Activated CD8-positive, alpha-beta memory T cell treated with anti-CD3 and anti-CD28 coated beads for 1 hour (primary cell): ENCODE data around the gene SPSB3.

Experiments used
- DNase-seq, 2 donors: peaks; one replicate each; pipeline ENCODE4 v3.0.0-alpha.2; 2020; ENCODE audit warnings: low read depth in 1 of 2; ENCODE audit errors: extremely low read depth in 1 of 2

The SPSB3 gene

GRCh38 chr16:1790261-1790610, 7.9 kb upstream of the SPSB3 start:
- no peak for DNase-seq

GRCh38 chr16:1789643-1790045, 7.3 kb upstream of the SPSB3 start:
- DNase-seq: no peak

- DNase-seq: no peak
These were observed 6.3 kb upstream of the SPSB3 start for GRCh38 chr16:1788708-1789100.

GRCh38 chr16:1788095-1788707, 5.8 kb upstream of the SPSB3 start:
- no peak for DNase-seq

GRCh38 chr16:1787322-1788094, 5.1 kb upstream of the SPSB3 start:
- DNase-seq: no peak

- DNase-seq: no peak
These were observed 4.6 kb upstream of the SPSB3 start for GRCh38 chr16:1787056-1787321.

GRCh38 chr16:1786242-1787055, 4.1 kb upstream of the SPSB3 start:
- DNase-seq: no peak

DNA sequence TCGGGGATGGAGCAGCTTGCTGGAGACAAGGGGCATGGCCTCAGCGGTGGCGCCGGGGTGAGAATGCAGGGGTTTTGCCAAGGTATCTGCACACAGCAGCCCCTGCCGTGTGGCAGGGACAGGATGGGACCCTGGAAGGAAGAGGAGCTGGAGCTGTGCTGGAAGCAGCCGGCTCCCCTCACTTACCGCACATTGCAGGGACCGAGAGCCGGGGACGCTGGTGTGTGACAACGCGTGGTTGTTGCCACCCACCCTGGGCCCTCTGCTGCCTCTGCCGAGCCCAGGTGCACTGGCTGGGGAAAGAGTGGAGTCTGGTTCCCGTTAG, 3.4 kb upstream of the SPSB3 start:
- no peak for DNase-seq

DNA sequence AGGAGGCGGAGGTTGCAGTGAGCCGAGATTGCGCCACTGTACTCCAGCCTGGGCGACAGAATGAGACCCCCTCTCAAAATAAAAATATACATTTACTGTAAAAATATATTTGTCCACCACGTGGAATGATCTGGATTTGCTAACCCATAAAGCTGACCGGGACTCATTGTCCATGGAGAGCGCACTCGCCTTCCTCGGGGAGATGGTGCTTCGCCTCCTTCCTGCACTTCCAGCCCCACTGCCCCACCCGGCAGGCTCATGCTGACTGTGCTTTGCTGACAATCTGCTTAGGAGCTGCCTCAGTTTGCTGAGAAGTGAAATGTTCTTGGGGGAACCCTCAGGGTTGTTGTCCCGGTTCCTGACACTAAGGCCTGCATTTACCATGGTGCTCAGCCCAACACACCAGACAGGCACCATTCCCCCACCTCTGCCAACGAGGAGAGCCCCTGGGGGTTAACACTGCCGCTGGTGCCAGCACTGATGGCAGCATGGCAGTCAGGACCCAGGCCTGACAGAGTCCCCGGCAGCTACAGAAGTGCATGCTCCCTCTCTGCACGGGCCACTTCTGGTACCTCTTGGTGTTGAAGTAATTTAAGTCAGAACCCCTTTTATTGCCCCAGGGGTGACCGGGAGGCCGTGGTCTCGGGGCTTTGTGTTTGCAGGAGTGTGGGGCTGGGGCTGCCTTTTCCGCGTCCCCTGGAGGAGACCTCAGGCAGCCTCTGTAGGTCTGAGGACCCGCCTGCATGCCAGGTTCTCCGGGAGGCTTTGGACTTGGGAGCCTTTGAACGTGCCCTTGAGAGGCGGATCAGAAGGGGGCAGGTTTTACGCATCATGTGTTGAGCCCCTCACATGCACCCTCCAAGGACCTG, 2.8 kb upstream of the SPSB3 start:
- no peak for DNase-seq

DNA sequence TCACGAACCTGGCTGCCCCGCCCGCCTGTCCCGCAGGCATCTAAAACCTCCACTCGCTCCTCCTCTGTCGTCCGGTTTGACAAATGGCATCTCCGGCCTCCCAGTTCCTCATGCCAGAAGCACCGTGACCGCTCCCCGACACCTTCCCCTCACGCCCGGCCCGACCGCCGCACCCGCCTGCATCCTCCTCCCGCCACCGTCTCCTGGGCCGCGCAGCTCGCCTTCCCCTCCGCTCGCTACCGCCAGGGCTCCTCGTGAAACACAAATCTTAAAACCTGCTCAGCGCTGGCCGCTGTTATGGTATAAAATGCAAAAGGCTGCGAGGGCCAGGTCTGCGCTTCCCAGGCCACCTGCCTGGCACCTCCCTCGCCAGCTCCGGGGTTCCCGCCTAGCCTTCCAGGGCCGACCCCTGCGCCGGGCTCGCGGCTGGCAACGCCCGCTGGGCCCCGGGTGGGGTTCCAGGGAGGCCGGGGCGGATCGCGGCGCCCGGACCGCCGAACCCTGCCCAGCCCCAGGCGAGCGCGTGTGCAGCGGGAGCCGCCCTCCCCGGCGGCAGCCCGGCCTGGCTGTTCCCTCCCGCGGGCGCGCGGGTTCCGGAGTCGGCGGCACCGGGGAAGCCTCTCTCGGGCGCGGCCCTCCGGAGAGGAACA, 488 bp downstream of the SPSB3 start:
- DNase-seq: no peak

DNA sequence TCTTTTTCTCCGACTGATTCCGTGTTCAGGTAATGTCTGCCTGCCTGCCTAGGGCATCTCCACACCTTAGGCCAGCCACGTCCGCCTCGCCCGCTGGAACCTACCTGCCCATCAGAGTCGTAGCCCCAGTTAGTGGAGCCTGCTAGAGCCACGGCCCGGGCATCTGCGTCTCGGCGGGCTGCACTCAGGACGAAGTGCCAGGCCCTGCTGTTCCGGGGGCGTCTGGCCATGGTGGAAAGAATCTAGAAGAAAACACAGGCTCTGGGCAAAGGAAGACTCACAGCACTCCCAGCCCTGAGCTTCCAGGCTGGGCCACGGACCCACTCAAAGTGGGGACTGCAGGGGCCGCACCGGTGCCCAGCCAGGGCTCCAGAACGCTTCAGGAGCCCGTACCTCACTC, 1.1 kb downstream of the SPSB3 start:
- DNase-seq: no peak

DNA sequence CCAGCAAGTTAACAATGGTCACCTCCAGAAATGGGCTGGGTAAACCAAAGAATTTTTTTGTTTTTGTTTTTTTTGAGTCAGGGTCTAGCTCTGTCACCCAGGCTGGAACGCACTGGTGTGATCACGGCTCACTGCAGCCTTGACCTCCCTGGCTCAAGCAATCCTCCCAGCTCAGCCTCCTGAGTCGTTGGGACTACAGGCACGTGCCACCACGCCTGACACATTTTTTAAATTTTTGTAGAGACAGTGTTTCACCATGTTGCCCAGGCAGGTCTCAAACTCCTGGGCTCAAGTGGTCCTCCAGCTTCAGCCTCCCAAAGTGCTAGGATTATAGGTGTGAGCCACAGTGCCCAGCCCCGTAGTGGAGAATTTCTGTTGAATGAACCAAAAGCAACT, 1.7 kb downstream of the SPSB3 start:
- no peak for DNase-seq

DNA sequence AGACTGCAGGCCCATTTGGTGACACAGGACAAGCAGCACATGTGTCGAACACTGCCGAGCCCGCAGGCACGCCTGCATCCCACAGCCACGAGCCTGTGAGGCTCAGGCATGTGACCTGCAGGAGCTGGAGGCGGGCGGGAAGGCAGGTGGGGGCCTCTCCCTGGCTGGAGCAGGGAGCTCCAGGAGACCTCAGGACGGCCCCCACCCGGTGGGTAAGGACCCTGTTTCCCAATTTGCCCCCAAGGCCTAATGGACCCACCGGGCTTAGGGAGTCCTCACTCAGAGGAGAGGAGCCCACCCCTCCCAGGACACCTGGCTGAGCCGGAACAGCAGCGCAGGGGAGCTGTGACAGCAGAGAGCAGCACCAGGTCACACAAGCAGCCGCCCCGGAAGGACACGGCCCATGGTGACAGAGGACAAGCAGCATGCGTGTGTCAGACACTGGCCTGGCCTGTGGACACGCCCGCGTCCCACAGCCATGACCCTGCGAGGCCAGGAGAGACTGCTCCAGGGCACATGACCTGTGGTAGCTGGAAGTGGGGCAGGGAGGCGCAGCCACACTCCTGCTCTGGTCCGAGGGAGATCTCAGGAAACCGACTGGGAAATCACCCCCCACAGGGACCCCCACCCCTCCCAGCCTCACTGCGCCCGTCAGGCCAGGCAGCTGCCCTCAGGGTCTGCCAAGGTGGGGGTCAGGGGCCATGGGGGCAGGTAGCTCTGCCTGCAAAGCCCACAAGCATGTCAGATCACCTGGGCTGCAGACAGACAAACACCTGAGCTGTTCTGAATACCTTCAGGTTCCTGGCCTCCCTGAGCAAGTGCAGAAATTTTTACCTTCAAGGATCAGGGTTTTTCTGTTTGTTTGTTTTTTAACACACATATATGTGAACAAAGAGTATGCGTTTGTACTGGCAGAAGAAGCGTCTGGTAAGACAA, 2.4 kb downstream of the SPSB3 start:
- no peak for DNase-seq

DNA sequence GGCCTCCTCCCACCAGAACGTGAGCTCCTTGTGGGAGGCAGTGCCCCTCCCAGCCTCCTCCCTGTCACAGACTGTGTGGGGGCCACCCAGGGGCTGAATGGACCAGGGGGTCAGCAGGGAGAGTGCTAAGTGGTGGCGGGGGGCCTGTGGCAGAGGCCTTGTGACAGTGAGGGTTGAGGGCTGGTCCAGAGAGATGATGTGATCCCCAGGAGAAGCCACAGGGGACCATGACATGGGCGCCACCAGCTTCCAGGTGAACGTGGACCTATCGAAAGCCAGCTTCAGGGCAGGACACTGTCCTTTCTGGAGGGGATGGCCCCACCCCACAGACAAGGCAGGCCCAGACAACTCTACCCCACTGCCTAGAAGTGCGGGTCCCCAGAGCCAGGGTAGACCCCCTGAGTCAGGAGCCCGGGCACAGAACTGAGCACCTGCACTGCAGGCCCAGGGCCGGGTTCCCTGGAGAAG, 3.1 kb downstream of the SPSB3 start:
- DNase-seq: no peak

DNA sequence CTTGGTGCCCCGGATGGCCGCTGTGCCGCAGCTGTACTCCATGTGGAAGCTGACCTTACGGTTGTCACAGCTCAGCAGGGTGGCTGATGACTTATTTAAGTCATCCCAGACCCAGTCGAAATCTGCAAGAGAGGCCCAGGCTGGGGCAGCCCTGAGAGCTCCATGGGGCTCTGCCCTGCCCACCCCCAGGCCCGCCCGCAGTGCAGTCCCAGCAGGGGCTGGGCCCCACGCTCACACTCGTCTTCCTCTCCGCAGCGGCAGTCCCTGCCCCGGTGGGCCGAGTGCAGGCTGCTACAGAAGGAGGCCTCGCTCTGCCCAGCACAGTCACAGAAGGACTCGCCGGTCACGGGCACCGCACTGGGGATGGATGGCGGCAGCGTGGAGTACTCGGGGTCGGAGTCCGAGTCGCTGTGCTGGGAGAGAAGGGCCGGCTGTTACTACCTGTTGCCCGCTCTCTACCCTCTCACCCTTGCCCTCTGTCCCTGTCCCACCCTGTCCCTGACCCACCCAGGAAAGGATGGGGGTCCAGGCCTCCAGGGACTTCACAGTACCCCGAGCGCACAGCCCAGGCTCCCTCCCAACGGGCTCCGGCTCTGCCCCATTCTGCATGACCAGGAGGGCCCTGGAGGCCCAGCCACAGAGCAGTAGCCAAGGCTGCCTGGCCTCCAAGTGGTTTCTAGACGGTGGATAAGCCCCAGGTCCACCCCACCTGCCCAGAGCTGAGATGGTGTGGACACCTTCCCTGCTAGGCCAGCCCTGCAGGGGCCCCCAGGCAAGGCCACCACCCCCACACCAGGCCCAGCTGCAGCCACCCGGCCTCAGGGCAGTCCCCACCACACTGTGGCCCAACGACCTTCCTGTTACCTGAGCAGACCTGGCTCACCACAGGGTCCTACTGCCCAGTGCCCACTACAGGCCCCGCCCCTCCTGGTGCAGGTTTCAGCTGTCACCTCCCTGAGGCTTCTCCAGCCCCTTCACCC, 3.9 kb downstream of the SPSB3 start:
- DNase-seq: no peak

- no peak for DNase-seq
These were observed 4.8 kb downstream of the SPSB3 start for GRCh38 chr16:1777375-1778199.

DNA sequence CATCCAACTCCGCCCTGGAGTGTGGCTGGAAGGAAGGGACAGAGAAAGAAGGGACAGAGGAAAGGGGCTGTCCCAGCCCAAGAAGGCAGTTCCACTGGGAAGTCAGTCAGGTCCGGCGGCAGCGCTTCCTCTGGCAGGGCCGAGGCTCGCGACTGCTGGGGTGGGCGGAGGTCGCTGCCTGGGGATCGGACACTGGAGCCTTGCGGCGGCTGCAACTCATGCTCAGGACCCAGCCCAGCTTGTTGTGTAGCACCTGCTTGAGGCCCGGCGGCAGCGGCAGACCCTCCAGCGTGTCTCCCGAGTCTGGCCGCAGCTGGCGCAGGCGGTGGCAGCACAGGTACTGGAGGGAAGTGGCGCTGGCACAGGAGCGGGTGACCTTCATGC, 5.4 kb downstream of the SPSB3 start:
- no peak for DNase-seq

GRCh38 chr16:1776672-1776955, 5.8 kb downstream of the SPSB3 start:
- no peak for DNase-seq
